K562 (cell line): Measurements from ENCODE around the gene AKAP6. TPM values are rescaled to one million over a fixed set of nuclear protein-coding genes. Genes with fewer than 3 reads are reported as not detected.
"Not testable (repeated sequence)": the region's sequence is repeated elsewhere in the genome, so short reads cannot be mapped to it uniquely, and the experiment has no call there.

Source experiments
- ATAC-seq: fragments of 200-7000 bp; cut with Tn5 transposase; 3 replicates; pipeline ENCODE4 v1.9.1; 2020; ENCODE audit warnings: moderate library complexity
- BruUV-seq: library from RNA; stranded (reverse); fragments of 400-500 nt; replicated peaks from 2 replicates; lab custom pipeline; 2021; lab: Mats Ljungman, UMichigan
- CTCF ChIA-PET: fragments of 300-600 bp; formaldehyde crosslinking; extraction: SDS; loops from one replicate; lab custom pipeline; 2021; ENCODE audit warnings: low intra/inter-chr PET ratio; lab: Yijun Ruan, JAX
- POLR2A ChIA-PET: fragments of 300-600, 350-650 bp; sonication (Branson Sonifier 250); formaldehyde crosslinking; extraction: SDS; loops from one replicate; lab custom pipeline; 2021; ENCODE audit warnings: antibody characterized with exemption, inconsistent platforms; lab: Yijun Ruan, JAX
- DNase-seq, 4 experiments: peaks; one replicate each; pipeline versions ENCODE4 v3.0.0 to v3.0.0-alpha.2; 2011 to 2018; ENCODE audit warnings: low spot score in 3 of 4, mixed read lengths in 3 of 4; ENCODE audit errors: extremely low read depth in 1 of 4
- FAIRE-seq: peaks from 2 replicates; lab custom pipeline; 2011; peaks lifted over from hg19 to GRCh38; lab: Jason Lieb, UNC
- H2AFZ ChIP-seq: 2 replicates; pipeline ENCODE4 v1.6.0; 2011; ENCODE audit warnings: low read depth, low read length, control low read depth, inconsistent platforms
- H3K27ac ChIP-seq: fragments of 200-600 bp; 3 replicates; pipeline ENCODE4 v1.8.0; 2011; ENCODE audit warnings: low read depth, mild to moderate bottlenecking, control low read depth, inconsistent platforms, low read length, moderate library complexity, mixed read lengths; ENCODE audit errors: extremely low read depth
- H3K27me3 ChIP-seq, 2 experiments: fragments of 300-600 bp in 1 of 2; 2 replicates in 1 of 2; 3 replicates in 1 of 2; pipeline versions ENCODE4 v1.6.0 to v1.8.0; 2011; ENCODE audit warnings: inconsistent platforms in 2 of 2, low read length in 2 of 2, mild to moderate bottlenecking in 1 of 2, mixed read lengths in 1 of 2, moderate library complexity in 1 of 2; ENCODE audit not compliant: control insufficient read depth in 2 of 2, insufficient read depth in 2 of 2
- H3K36me3 ChIP-seq: fragments of 300-600 bp; 3 replicates; pipeline ENCODE4 v1.8.0; 2011; ENCODE audit warnings: mild to moderate bottlenecking, low read length, inconsistent platforms; ENCODE audit not compliant: control insufficient read depth, insufficient read depth
- H3K4me1 ChIP-seq, 2 experiments: fragments of 200-600 bp in 1 of 2; replicated peaks in 1 of 2; 2 replicates in 1 of 2; 3 replicates in 1 of 2; pipeline versions ENCODE4 v1.5.1 to v1.8.0; 2011; ENCODE audit warnings: inconsistent platforms in 2 of 2, low read length in 2 of 2, mild to moderate bottlenecking in 1 of 2, mixed read lengths in 1 of 2, moderate library complexity in 1 of 2; ENCODE audit not compliant: control insufficient read depth in 2 of 2, insufficient read depth in 2 of 2
- H3K4me2 ChIP-seq: 2 replicates; pipeline ENCODE4 v1.6.1; 2011; ENCODE audit warnings: low read length, control low read depth, inconsistent platforms, mixed read lengths; ENCODE audit not compliant: insufficient read depth
- H3K4me3 ChIP-seq: fragments of 200-600 bp; sonication (generic), shearing (Covaris generic); 2 replicates; pipeline ENCODE4 v1.5.1; 2016; ENCODE audit warnings: control low read depth, inconsistent platforms
- H3K79me2 ChIP-seq: fragments of 200-600 bp; 3 replicates; pipeline ENCODE4 v1.8.0; 2011; ENCODE audit warnings: low read length, inconsistent platforms; ENCODE audit not compliant: control insufficient read depth, insufficient read depth
- H3K9ac ChIP-seq, 2 experiments: 2 replicates each; pipeline versions ENCODE4 v1.6.0 to v1.6.1; 2011; ENCODE audit warnings: low read depth in 2 of 2, low read length in 2 of 2, control low read depth in 1 of 2, inconsistent platforms in 1 of 2, mild to moderate bottlenecking in 1 of 2, mixed read lengths in 1 of 2; ENCODE audit not compliant: insufficient read depth in 1 of 2
- H3K9me1 ChIP-seq: one replicate; pipeline ENCODE4 v1.6.0; 2011; ENCODE audit warnings: inconsistent platforms, mild to moderate bottlenecking, low read length, moderate library complexity; ENCODE audit not compliant: control insufficient read depth, insufficient read depth
- H3K9me3 ChIP-seq: replicated peaks from 2 replicates; pipeline ENCODE4 v1.5.1; 2011; ENCODE audit warnings: low read depth, low read length, inconsistent platforms; ENCODE audit not compliant: control insufficient read depth, insufficient read depth
- H4K20me1 ChIP-seq: replicated peaks from 2 replicates; pipeline ENCODE4 v1.6.1; 2011; ENCODE audit warnings: low read length, inconsistent platforms, mixed read lengths; ENCODE audit not compliant: control insufficient read depth, insufficient read depth
- ATF6 ChIP-seq: sonication (generic); formaldehyde crosslinking; IDR thresholded peaks from 2 replicates; pipeline ENCODE4 v1.4.0; 2020; ENCODE audit warnings: mild to moderate bottlenecking, missing genetic modification reagents
- NFRKB ChIP-seq: fragments of 450-650 bp; IDR thresholded peaks from 2 replicates; pipeline ENCODE4 v1.6.1; 2016; ENCODE audit warnings: low read depth
- NONO ChIP-seq, 2 experiments: fragments of 200-400 bp in 1 of 2; fragments of 450-650 bp in 1 of 2; formaldehyde crosslinking in 1 of 2; IDR thresholded peaks; 2 replicates each; pipeline ENCODE4 v1.6.1; 2017; ENCODE audit warnings: low read depth in 2 of 2, mild to moderate bottlenecking in 2 of 2, moderate library complexity in 2 of 2, low read length in 1 of 2
- PHTF2 ChIP-seq: fragments of 250-450 bp; sonication (Bioruptor Pico); IDR thresholded peaks from 2 replicates; pipeline ENCODE4 v1.5.0; 2021; ENCODE audit warnings: mild to moderate bottlenecking
- VEZF1 ChIP-seq: fragments of 200-800 bp; sonication (Bioruptor generic); IDR thresholded peaks from 2 replicates; pipeline ENCODE4 v1.6.1; 2017; ENCODE audit warnings: missing genetic modification characterization, missing compliant biosample characterization
- ZNF174 ChIP-seq: fragments of 250-450 bp; sonication (Bioruptor Pico); IDR thresholded peaks from 2 replicates; pipeline ENCODE4 v1.4.0; 2020; ENCODE audit warnings: mild to moderate bottlenecking
- ZNF507 ChIP-seq: conservative IDR thresholded peaks from 2 replicates; pipeline ENCODE4 v1.6.1; 2017; ENCODE audit warnings: missing genetic modification characterization, missing compliant biosample characterization
- ZSCAN29 ChIP-seq: fragments of 450-650 bp; IDR thresholded peaks from 2 replicates; pipeline ENCODE4 v1.6.1; 2017
- WGBS: fragments of 100-300 bp; shearing (Covaris generic); methylation state at CpG from one replicate; pipeline ENCODE4 v1.1.6; 2016; ENCODE audit warnings: low coverage, mixed read lengths; ENCODE audit not compliant: insufficient coverage; ENCODE audit errors: missing lambda C conversion rate; 5-methylcytosine and 5-hydroxymethylcytosine counted together
- in situ Hi-C: fragments of 300-500 bp; cut with MboI; formaldehyde crosslinking; loops from 4 replicates; pipeline ENCODE4 v1.15.0; 2018; ENCODE audit warnings: inconsistent platforms, mixed read lengths
- intact Hi-C: fragments of 100-400 bp; cut with micrococcal nuclease; formaldehyde crosslinking; loops from 2 replicates; pipeline ENCODE4 v1.14.2; 2022
- polyA plus RNA-seq, 8 experiments: library from polyadenylated mRNA; depleted of rRNA in 4 of 8; stranded (reverse) in 5 of 8; unstranded in 3 of 8; fragments of >200 nt; fragmentation: Nextera tagmentation in 2 of 8; fragmentation: Illumina TruSeq in 1 of 8; extraction: Ambion mirVana in 2 of 8; extraction: Trizol in 1 of 8; gene quantifications; 2 replicates each; pipeline versions ENCODE4 v1.2.1 to v1.2.3, GENCODE V29; 2011 to 2014; ENCODE audit warnings: inconsistent platforms in 1 of 8, missing spikeins in 1 of 8
- total RNA-seq, 7 experiments: library from RNA; depleted of rRNA in 6 of 7; stranded (reverse); fragments of >200 nt in 6 of 7; fragmentation: Illumina TruSeq in 2 of 7; extraction: Trizol in 2 of 7; gene quantifications; 2 replicates each; pipeline versions ENCODE4 v1.2.1 to v1.2.3, GENCODE V29; 2011 to 2021; ENCODE audit warnings: low replicate concordance in 1 of 7

The AKAP6 gene
- total and polyA plus RNA-seq, 9 of the 15 experiments (the other 6 are each of a cell fraction or from before 2014, with no cell fraction given), result 0.03 to 1.7 (median 0.48) TPM

- H3K9ac ChIP-seq, FAIRE-seq, H3K4me2 ChIP-seq, H3K4me1 ChIP-seq, H3K9me3 ChIP-seq, H3K9me1 ChIP-seq, CTCF ChIA-PET, H3K4me3 ChIP-seq, H3K36me3 ChIP-seq, H3K79me2 ChIP-seq, H4K20me1 ChIP-seq, BruUV-seq, POLR2A ChIA-PET, DNase-seq, ATAC-seq, H3K27ac ChIP-seq, H3K27me3 ChIP-seq, H2AFZ ChIP-seq: not testable (repeated sequence)
- in situ Hi-C loops (loop anchor here (10.0 to 25.0 kb wide), 2 partner anchors 400 to 948 kb away; no protein-coding TSS in a partner anchor), intact Hi-C loops (loop anchor here (10.0 kb wide), 1 partner anchor 528 kb away; no protein-coding TSS in a partner anchor)
- WGBS, result 3% methylated on average over 3 of the region's 4 CpGs
- TF ChIP-seq ZNF507, result peak; percentile 91
Measured at GRCh38 chr14:32462553-32462952, 133.5 kb downstream of the AKAP6 start.

GRCh38 chr14:32468955-32469354, 139.9 kb downstream of the AKAP6 start:
- Histone ChIP-seq H2AFZ (no peak overlapping the region), H4K20me1 (no peaks in the 10 kb centered on the region), H3K27ac (no peak overlapping the region), H3K36me3 (no peaks in the 10 kb centered on the region), H3K4me2 (no peak overlapping the region), H3K79me2 (no peaks in the 10 kb centered on the region), H3K4me1 (no peaks in the 10 kb centered on the region), H3K9me1 (no peaks in the 10 kb centered on the region), H3K4me3 (no peak overlapping the region), H3K9ac (no peak overlapping the region), H3K27me3 (peaks cover 0 to 5% of the 10 kb centered on the region in 2 experiments; a peak in 2 of 5 replicates), H3K9me3 (no peaks in the 10 kb centered on the region)
- POLR2A ChIA-PET, result no interaction called here
- CTCF ChIA-PET, result interaction anchor here (0.6 to 0.9 kb wide), 3 partner anchors 89 to 960 kb away, joined by 3 to 4 read pairs (median 4); no protein-coding TSS in a partner anchor
- BruUV-seq, result no TSS peak
- DNase-seq (no peak), FAIRE-seq (no peak), ATAC-seq (no peak)
- in situ Hi-C loops, result loop anchor here (5.0 to 25.0 kb wide), 3 partner anchors 212 to 954 kb away; no protein-coding TSS in a partner anchor
- WGBS, result 0% methylated on average over 2 of the region's 2 CpGs
- intact Hi-C loops, result loop anchor here (2.0 to 10.0 kb wide), 2 partner anchors 214 to 534 kb away; no protein-coding TSS in a partner anchor
- TF ChIP-seq NFRKB, result no peak
- TF ChIP-seq VEZF1 (CRISPR knock-in tag), result no peak
- no peak for TF ChIP-seq PHTF2 (CRISPR knock-in tag)
- TF ChIP-seq ATF6 (CRISPR knock-in tag), result no peak
- TF ChIP-seq ZSCAN29, result no peak
- TF ChIP-seq ZNF174, result no peak
- no peak for TF ChIP-seq NONO (IDR thresholded peaks at IDR 0.05; ENCODE audit: low read depth in 2 of 2, low read length in 1 of 2)
